Kasumi-1 (cell line): Measurements from ENCODE around the gene PDZRN3.
A peak's percentile ranks its signal among the peaks of the same experiment; 100 is the strongest.

Experiments used
- DNase-seq, 2 experiments: peaks; one replicate each; lab custom pipeline; 2025; lab: John Stamatoyannopoulos, UW

PDZRN3 gene

DNA sequence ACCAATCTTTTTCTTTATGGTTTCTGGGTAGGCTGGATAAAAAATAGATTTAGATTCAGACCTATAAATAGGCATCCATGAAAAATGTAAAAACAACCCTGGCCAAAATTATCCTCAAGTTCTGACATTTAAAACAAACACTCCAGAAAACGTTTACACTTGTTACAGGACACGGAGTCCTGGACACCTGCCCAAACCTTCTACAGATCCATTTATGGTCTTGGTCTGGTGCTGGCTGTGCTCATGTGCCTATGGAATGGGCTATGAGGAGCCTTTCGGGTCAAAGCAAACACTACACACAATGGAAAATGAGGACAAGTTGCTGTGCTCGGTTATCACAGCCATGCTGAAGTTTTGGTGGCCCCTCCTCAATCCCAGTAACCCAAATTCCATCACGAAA is 108.1 kb downstream of the PDZRN3 start:
- no peak for DNase-seq

DNA sequence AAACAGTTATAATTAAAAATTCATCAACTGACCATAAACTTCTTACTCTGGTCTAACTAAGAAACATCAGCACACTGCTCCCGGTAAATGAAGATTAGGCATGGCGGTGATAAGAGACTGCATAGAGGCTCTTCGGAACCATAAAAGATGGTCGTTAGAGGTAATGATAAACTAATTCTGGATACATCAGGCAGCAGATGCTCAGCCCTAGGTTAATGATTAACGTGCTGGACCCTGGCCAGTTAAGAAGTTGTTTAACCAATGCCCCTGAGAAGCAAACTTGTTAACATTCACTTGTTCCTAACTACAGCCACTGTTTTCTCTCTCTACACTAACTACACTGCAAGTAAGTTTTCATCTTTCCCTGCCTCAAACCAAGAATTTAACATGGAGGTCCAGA is 111.5 kb downstream of the PDZRN3 start:
- no peak for DNase-seq

DNA sequence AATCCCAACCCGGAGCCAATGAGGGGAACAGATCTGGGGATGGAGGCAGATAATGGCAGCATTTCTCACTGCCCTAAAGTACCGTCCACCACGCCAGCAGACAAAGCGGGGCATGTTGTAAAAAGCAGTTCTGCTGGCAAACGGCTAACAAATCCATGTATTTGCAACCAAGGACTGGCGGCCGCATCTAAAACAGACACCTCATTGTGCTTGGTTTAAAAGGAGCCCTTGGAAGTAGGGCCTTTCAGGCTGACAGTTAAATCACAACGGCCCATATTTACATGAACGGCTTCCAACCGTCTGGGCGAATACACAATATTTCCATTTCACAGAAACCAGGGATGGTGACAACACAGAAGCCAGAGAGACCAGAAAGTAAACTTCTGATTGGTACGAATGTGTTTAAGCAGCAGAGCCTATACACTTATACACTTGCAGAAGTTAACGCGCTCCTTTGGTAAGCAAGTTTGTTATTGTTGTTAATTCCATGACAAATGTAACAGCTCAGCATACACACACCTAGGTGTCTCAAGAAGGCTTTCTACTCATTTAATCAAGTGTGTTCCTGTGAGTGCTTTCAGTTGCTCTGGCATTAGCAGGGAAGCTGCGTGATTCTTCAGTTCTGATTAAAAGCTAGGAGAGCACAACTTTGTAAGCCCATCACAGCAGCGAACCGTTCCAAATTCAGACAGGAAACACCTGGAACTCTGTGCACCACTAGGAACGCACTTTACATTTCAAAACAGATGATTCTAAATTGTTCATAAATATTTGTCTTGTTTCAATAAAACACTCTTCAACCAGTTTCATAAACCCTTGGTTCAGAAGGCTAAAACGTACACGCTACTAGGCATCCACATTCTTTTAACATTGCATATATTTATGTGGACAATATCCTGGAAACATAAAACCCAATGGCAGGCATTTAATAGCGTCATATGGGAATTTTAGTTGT is 112.9 kb downstream of the PDZRN3 start:
- DNase-seq = no peak

DNA sequence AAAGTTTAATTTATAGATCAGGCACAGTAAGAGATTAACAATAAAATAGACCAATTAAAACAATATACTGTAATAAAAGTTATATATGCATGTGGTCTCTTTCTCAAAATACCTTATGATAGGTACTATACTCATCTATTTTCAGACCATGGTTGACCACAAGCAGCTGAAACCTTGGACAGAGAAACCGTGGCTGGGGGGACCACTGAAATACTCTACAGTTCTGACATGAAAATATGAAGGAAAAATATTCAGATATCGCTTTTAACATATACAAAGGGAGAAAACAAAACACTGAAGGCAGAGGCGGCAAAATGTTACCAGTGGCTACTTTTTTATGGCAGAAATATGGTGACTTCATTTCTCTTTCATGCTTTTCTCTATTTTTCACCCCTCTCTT is 114.0 kb downstream of the PDZRN3 start:
- no peak for DNase-seq

DNA sequence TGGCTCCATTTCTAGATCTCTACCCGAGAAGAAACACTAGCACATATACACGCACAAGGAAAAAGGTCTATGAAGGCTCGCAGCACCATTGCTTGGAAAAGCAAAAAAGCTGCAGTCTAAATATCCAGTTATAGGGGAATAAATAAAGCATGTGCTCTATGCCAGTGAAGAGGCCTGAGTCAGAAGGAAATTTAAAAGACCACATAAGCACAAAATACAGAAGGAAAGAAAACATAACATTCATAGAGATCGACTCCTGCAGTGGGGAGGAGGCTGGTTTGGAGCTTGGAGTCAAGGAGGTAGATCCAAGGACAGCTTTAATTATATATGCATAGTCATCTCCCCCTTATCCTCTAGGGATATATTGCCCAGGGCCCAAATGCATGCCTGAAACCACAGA is 114.4 kb downstream of the PDZRN3 start:
- DNase-seq = no peak

DNA sequence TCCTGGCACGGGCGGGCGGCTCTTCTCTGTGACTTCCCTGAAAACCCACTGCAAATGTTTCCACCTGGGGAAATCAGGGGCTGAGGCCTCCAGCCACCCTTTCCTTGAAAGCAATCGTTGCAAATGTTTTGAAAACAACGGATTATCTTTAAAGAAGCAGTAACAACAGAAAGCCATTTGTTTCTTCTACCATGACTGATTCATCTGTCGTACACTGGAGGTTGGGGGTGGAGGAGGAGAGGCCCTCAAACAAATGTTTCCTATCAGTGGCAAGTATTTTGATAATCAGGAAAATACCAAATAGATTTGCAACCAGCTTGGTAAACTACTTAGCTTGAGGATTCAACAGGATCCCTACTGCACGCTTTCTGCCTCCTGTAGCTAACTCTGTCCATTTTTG is 114.9 kb downstream of the PDZRN3 start:
- DNase-seq = no peak

DNA sequence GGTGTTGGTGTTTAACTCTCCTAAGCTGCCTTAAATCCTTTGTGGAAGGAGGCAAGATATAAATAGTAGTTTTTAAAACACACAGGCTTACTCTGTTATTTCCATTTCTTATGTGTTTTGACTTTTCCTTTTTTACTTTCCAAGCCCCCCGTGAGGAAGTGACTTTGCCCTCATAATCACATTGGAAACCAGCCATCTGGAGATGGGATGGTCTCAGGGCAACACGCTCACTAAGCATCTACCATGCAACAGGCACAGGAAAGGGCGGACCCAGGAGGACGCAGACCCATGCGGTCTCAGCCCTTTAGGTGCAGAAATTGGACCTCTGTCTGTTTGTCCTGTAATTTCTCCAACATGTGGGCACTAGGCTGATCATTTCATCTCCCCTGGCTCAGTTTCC is 115.7 kb downstream of the PDZRN3 start:
- no peak for DNase-seq

DNA sequence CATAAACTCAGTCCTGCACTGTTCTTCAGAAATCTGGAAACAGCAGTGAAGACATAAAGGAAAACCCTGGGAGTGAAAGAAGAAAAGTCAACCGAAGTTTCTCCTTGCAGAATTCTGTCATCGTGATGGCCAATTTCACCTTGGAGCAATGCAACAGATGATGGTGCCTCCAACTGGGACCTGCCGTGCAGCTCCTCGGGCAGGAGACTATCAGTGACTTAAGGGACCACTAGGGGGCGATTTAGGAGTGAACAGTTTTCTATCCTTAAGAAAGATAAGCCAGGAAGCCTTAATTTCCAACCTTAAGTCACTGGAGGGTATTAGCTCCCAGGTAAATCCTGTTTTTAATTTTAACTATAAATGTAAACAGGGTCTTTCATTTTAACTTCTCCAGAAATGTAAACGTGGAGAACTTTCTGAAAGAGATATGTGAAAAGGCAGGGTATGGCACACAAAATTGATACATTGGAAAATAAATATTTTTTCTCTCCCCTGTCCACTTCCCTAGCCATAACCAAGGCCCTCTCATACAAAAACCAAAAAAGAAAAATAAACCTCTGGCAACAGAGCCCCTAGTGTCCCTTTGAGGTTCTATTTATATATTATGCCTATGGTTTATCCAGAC is 116.3 kb downstream of the PDZRN3 start:
- peak; percentile 70 to 79 for DNase-seq

DNA sequence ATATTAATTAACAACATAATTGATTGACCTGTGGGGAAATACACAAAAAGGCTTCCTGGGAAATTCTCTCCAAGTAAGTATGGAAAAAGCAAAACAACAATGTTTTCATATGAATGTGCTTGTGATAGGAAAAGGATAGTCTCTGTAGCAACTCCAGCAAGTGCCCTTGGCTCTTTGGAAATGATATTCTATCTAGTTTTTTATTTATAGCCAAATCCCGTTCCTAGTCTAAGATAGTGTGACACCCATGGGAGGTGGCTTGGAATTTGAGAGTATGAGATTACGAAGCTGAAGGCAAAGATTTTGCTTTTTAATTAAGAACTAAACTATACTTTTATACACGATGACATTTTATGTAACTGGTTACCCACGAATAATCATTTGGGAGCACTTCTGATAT is 119.9 kb downstream of the PDZRN3 start:
- DNase-seq = no peak

DNA sequence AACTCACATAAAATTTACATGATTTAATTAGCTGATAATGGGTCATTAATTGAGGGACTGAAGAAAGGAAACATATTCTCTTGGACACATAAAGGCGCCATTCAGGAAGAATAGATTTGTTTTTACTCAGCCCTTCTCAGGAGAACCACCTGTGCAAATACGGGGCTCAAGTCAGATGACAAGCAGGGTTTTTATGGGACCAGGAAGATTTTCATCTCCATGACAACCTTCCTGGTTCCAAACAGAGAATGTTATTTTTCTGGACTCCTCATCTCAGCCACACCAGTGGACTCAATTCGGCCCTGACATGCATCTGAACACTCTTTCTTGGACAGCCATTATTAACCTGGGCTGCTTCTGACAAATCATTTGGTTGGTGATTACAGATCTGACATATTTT is 120.5 kb downstream of the PDZRN3 start:
- no peak for DNase-seq

DNA sequence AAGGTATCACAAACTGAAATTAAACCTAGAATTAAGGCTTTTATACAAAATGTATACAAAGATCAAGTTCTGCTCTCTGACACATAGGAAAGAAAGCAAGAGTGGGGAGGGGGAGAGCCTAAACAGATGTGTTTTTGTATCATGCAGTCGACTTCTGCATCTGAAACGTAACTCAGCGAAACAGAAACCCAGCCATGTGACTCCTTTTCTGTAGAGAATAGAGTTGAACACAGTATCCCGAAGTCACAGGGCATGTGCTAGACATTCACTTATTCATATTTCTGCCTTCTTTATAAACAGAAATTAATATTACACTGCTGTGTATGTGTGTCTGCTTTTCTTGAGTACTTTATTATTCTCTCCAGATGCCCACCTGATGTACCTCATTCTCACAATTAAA is 121.0 kb downstream of the PDZRN3 start:
- DNase-seq = no peak

DNA sequence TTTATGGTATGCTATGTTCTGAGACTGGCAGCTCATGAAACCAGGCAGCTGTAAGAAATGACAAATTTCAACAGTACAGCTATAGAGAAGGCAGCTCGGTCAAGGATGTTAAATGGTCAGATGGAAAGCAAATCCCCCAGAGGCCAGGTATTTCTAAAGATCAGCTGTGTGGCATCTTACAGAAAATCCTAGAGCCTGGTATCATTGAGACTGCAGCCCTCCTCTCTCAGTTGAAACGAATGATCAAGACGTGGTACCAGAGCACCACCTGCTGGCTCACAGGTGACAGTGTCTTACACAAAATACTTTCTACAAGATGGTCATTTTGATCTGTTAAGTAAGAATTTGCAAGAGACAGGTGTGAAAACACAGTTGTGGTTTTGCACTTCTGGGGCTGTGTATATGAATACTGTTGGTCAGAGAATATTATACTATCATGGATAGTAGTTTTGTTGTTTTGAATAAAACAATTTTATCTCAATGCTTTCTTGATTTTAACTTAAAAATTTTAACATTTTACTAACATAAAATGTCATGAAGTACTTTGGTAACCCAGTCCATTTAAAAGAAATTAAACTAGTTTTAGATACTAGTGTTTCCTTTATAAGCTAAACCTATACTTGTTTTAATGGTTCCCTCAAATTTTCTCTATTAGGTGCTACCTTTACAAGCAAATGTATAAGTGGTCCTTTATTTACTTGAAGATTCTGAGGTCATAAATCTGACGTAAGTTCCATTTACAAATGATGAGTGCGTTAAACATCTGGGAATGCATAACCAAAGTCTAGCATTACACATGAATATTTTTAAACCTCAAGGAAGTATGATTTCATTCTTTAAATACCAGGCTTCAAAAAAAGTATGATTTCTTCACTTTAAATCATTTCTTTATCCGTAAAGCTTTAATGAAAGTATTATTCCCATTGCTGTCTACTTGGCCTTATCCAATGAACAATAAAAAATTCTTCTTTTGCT is 121.8 kb downstream of the PDZRN3 start:
- DNase-seq = peak; percentile 78 to 80

DNA sequence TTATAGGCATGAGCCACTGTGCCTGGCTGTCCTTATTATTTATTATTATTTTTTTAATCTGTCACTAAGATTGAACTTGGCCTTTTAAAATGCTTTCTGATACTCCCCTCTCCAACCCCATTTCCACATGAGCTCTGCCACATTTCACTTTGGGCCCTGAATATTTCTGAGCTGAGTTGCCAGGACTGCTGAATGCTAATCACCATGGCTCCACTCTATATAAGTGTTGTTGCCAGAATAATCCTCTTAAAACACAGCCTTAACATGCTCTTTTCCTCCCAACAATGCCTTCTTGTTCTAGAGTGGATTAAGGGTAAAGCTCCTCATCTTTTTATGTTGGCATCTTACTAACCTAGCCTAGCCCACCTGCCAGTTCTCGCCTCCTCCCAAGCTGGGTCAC is 124.4 kb downstream of the PDZRN3 start:
- DNase-seq = no peak

DNA sequence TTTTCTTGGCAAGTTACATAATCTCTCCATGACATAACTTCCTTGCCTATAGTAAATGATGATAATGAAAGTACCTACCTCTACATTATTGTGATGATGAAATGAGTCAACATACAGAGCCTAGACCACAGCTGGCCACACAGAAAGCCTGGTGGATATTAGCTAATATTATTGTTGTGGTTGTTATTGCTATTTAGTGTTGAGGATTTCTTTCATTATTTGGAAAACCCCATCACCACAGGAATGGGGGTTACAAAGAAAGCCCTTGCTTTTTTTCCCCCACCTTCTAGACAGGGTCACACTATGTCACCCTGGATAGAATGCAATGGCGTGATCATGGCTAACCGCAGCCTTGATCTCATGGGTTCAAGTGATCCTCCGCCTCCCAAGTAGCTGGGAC is 125.0 kb downstream of the PDZRN3 start:
- DNase-seq = no peak

DNA sequence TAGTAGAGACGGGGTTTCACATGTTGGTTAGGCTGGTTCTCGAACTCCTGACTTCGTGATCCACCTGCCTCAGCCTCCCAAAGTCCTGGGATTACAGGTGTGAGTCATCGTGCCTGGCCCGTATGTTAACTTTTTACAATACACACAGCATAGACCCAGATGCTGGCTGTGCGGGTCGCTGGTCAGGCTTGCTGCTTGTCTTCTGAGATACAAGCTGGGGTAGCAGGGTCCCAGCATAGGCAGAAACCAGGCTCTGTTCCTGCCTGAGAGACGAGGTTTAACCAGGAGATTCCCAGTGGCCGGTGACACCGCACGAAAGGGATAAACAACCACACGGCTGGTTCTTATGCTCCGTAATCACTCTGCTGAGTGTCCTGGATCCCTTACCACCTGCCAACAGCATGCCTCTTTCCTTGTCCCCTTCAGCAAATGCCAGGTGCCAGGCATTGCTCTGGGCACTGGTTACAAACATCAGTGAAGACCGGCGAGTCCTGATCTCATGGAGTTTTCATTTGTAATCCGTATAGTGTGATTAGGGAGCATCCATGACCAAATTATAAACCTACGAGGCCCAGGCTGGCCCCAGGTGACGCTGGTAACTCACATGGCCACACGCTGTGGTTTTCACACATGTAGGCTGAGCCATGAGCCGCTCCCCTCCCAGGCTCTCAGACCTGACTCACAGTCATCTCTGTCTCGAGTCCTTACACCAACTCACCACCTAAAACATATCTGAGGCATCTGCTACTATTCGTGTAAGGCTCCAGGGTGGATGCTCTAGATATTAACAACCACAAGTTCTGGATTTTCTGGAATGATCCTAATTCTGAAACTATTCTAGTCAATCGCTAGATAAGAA is 125.7 kb downstream of the PDZRN3 start:
- DNase-seq = no peak

DNA sequence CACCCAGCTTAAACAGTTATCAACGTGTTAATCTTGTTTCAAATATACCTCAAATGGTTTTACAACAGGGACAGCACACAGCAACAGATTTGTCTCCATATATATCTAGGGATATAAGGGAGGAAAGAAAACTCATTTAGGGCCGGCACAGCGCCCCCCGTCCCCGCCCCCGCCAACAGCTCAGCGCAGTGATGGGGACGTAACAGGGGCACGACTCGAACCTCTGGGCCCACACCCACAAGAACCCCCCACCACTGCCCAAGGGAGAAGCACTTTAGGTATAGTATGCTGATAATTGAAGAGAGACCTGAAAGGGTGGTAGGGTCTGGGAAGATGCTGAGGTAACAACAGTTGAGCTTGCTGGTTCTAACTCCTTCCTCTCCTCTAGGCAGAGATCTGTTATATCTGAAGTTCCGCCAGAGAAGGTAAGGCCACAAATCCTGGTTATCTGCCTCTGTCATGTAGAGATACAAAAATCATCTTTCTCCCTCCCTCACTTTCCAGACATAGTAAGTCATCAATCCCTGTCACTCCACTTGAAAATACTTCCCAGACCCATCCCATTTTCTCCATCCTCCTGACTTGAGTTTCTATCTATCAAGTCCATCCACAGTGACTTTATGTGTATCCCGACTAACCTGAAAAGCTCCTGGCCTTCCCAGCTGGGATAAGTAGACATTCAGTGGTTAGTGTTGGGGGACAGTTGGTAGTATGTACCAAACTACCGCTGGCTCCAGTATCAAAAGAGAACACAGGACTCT is 126.9 kb downstream of the PDZRN3 start:
- DNase-seq = no peak

DNA sequence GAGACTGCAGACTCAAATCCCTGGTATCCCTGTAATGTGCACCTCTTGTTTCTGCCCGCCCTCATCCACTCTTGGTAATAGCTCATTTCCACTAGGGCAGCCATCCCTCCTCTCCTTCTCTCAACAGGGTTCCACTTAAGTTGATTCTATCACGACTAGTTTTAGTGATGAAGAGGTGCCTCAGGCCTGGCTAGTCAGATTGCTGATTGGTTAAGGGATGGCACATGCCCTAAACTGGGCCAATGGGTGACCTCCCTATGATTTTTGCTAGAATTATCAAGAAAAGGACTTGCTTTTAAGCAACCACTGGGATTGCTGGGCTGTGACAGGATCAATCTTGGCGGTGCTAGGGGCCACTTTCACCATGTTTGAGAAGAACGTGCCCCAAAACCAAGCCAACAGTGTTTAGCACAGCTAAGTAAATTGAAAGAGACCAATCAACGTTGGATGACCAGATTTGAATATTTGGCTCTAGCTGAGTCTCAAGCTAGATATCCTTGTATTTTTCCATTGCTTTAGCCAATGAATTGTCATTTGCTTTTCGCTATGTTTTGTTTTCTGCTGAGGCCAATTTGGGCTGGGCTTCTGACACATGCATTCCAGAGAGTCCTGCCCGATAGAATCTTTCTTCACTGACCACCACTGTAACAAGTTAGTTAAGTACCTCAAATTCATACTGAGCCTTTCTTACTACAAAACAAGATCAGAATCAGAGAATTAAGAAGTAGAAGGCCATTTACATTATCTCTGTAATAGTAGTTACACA is 131.0 kb downstream of the PDZRN3 start:
- no peak for DNase-seq

DNA sequence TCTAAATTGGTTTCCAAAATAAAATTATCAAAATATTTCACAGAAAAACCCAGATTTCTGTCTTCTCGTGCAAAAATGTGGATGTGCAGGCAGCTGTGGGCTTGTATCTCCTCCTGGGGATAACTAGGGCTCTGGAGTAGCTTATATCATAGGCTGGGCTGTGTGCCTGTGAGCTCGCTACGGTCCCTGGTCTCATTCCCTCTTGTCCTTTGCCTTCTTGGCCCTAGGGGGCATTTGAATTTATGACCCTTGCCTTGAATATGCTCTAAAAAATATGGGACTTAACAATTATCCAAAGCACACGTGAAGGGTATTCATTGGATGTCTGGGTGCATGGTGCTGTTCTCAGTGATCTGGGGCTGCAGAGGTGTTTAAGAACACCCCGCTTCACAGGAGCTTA is 132.6 kb downstream of the PDZRN3 start:
- DNase-seq = no peak

DNA sequence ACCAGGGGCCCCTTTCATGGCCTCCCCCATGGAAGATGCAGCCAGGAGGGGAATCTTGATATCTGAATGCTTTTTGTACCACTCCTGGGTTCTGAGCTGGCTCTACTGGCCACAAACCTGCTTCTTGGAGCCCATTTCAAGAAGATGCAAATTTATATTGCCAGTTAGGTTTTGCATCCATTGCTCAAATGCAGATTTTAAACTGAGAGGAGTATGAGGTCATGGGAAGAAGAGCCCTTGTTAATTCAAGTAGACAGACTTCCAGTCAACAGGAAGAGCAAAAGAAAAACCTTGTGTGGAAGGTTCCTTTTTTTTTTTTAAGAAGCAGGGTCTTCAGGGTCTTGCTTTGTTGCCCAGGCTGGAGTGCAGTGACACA is 133.5 kb downstream of the PDZRN3 start:
- no peak for DNase-seq
